Stomach (tissue), 9 donors: Measurements from ENCODE around the gene SOST. TPM values are rescaled to one million over a fixed set of nuclear protein-coding genes. Genes with fewer than 3 reads are reported as not detected.

Experiments
- DNase-seq, 2 donors: peaks; one replicate each; pipeline versions ENCODE4 v3.0.0 to v3.0.0-alpha.2; 2013 to 2019
- H3K27ac ChIP-seq, 5 donors: fragments of 200-600 bp in 4 of 5; sonication (generic) in 4 of 5; one replicate each; pipeline ENCODE4 v1.5.1; 2013 to 2019; ENCODE audit warnings: mild to moderate bottlenecking in 1 of 5, moderate library complexity in 1 of 5
- H3K27me3 ChIP-seq, 3 donors: fragments of 200-600 bp; sonication (generic); one replicate each; pipeline ENCODE4 v1.5.1; 2017 to 2019; ENCODE audit warnings: mixed run types in 1 of 3
- H3K36me3 ChIP-seq, 4 donors: fragments of 200-600 bp; sonication (generic); 1 replicate in 3 of 4; 2 replicates in 1 of 4; pipeline ENCODE4 v1.5.1; 2016 to 2019
- H3K4me1 ChIP-seq, 4 donors: fragments of 200-600 bp; sonication (generic); one replicate each; pipeline ENCODE4 v1.5.1; 2016 to 2019
- H3K4me3 ChIP-seq, 4 donors: fragments of 200-600 bp; sonication (generic) in 3 of 4; one replicate each; pipeline ENCODE4 v1.5.1; 2016 to 2019; ENCODE audit warnings: mild to moderate bottlenecking in 1 of 4
- H3K9me3 ChIP-seq, 4 donors: fragments of 200-600 bp; sonication (generic); one replicate each; pipeline ENCODE4 v1.5.1; 2016 to 2019
- EP300 ChIP-seq: sonication (generic); formaldehyde crosslinking; IDR thresholded peaks from one replicate; pipeline ENCODE4 v1.6.1; 2017; ENCODE audit warnings: antibody characterized with exemption
- POLR2A ChIP-seq, 4 donors: fragments of 450-650 bp; IDR thresholded peaks; one replicate each; pipeline ENCODE4 v1.6.1; 2016; ENCODE audit warnings: antibody characterized with exemption in 4 of 4, control low read depth in 2 of 4, mild to moderate bottlenecking in 1 of 4, moderate library complexity in 1 of 4
- POLR2AphosphoS5 ChIP-seq, 3 donors: sonication (generic); formaldehyde crosslinking; IDR thresholded peaks; one replicate each; pipeline ENCODE4 v1.6.1; 2016; ENCODE audit warnings: antibody characterized with exemption in 3 of 3
- WGBS, 5 donors: extraction: QIAGEN DNeasy Blood & Tissue Kit in 3 of 5; methylation state at CpG; one replicate each; pipeline versions ENCODE4 v1.1.5 to v1.1.7; 2013 to 2018; 5-methylcytosine and 5-hydroxymethylcytosine counted together
- intact Hi-C: fragments of 100-400 bp; cut with DNase I; formaldehyde crosslinking; loops from one replicate; pipeline ENCODE4 v1.15.1; 2023; ENCODE audit warnings: low total_unique reads
- polyA plus RNA-seq, 3 donors: library from polyadenylated mRNA; stranded (reverse); fragments of 200-250 nt; gene quantifications; one replicate each; pipeline ENCODE4 v1.2.3, GENCODE V29; 2013
- total RNA-seq, 5 donors: library from RNA; depleted of rRNA; stranded (reverse); fragments of >200 nt; gene quantifications; one replicate each; pipeline versions ENCODE4 v1.1.0 to v1.2.3, GENCODE V29; 2014 to 2016
- TF ChIP-seq, protein P1 (sequence below), 7 experiments: fragments of 450-650 bp in 4 of 7; fragments of 200-600 bp in 3 of 7; sonication (generic) in 3 of 7; IDR thresholded peaks; one replicate each; pipeline ENCODE4 v1.5.1; 2016 to 2019; ENCODE audit warnings: antibody characterized with exemption in 7 of 7, control low read depth in 2 of 7, mild to moderate bottlenecking in 1 of 7
- donor health status: healthy with polysubstance abuse.
- donor health status: Bipolar disorder and iron deficiency.
- donor health status: healthy.

Gene SOST
- total and polyA plus RNA-seq, 8 donors, result not detected

DNA sequence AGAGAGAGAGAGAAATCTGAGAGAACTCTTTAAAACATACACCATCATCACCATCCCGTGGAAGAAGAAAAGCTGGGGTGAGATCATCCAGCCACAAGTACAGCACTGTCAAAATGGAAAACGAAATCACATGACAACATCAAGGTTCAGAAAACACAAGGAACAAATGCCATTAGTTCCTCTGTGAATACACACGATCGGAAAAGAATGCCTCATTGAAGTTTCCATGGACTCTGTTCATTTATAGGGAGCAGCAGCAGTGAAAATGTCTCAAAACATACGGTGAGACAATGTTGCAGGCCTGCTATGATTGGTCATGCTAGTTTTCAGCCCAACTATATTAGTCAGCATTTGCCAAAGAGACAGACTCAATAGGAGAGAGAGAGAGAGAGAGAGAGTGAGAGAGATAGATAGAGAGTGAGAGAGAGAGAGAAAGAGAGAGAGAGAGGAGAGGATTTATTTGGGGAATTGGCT lies 26.1 kb upstream of the SOST start:
- intact Hi-C loops, result no loop called here
- 70 to 79% (median 71%) methylated on average over 5 of the region's 5 CpGs for WGBS, 5 donors

GRCh38 chr17:43784068-43784467 lies 25.5 kb upstream of the SOST start:
- no peak for TF ChIP-seq POLR2AphosphoS5 (IDR thresholded peaks at IDR 0.05)
- TF ChIP-seq, protein P1, sequence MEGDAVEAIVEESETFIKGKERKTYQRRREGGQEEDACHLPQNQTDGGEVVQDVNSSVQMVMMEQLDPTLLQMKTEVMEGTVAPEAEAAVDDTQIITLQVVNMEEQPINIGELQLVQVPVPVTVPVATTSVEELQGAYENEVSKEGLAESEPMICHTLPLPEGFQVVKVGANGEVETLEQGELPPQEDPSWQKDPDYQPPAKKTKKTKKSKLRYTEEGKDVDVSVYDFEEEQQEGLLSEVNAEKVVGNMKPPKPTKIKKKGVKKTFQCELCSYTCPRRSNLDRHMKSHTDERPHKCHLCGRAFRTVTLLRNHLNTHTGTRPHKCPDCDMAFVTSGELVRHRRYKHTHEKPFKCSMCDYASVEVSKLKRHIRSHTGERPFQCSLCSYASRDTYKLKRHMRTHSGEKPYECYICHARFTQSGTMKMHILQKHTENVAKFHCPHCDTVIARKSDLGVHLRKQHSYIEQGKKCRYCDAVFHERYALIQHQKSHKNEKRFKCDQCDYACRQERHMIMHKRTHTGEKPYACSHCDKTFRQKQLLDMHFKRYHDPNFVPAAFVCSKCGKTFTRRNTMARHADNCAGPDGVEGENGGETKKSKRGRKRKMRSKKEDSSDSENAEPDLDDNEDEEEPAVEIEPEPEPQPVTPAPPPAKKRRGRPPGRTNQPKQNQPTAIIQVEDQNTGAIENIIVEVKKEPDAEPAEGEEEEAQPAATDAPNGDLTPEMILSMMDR (IDR thresholded peaks at IDR 0.05), result no peak
- no peak for TF ChIP-seq EP300
- TF ChIP-seq POLR2A (IDR thresholded peaks at IDR 0.05), result no peak
- Histone ChIP-seq H3K27ac (no peak overlapping the region), H3K36me3 (no peaks in the 10 kb centered on the region), H3K4me1 (peaks cover 12 to 16% (median 14%) of the 10 kb centered on the region in 4 donors), H3K27me3 (no peaks in the 10 kb centered on the region), H3K9me3 (no peaks in the 10 kb centered on the region), H3K4me3 (no peak overlapping the region)
- intact Hi-C loops, result no loop called here
- whole genome bisulfite sequencing, 5 donors, result 72 to 84% (median 79%) methylated on average over 2 of the region's 2 CpGs
- DNase-seq, result no peak

More for the DNA sequence above, 26.1 kb upstream of the SOST start:
- Histone ChIP-seq H3K27me3 (no peaks in the 10 kb centered on the region), H3K9me3 (no peaks in the 10 kb centered on the region), H3K4me3 (no peak overlapping the region), H3K27ac (no peak overlapping the region), H3K36me3 (no peaks in the 10 kb centered on the region), H3K4me1 (peaks cover 6 to 10% (median 9%) of the 10 kb centered on the region in 4 donors)
- DNase-seq, result no peak
- TF ChIP-seq EP300 (no peak), POLR2A (IDR thresholded peaks at IDR 0.05) (no peak), POLR2AphosphoS5 (IDR thresholded peaks at IDR 0.05) (no peak)
- TF ChIP-seq, protein P1 (IDR thresholded peaks at IDR 0.05), result no peak

GRCh38 chr17:43782913-43783680 lies 24.5 kb upstream of the SOST start:
- no peaks in the 10 kb centered on the region for H3K27me3 ChIP-seq
- H3K36me3 ChIP-seq, result no peaks in the 10 kb centered on the region
- intact Hi-C loops, result no loop called here
- 83 to 90% (median 85%) methylated on average over 15 of the region's 15 CpGs for WGBS, 5 donors
- peaks cover 15 to 17% (median 15%) of the 10 kb centered on the region in 4 donors for H3K4me1 ChIP-seq
- no peak for DNase-seq
- no peaks in the 10 kb centered on the region for H3K9me3 ChIP-seq
- no peak overlapping the region for H3K4me3 ChIP-seq
- TF ChIP-seq, protein P1 (IDR thresholded peaks at IDR 0.05), result no peak
- no peak for TF ChIP-seq POLR2A (IDR thresholded peaks at IDR 0.05)
- TF ChIP-seq EP300, result no peak
- TF ChIP-seq POLR2AphosphoS5 (IDR thresholded peaks at IDR 0.05), result no peak
- H3K27ac ChIP-seq, result no peak overlapping the region

DNA sequence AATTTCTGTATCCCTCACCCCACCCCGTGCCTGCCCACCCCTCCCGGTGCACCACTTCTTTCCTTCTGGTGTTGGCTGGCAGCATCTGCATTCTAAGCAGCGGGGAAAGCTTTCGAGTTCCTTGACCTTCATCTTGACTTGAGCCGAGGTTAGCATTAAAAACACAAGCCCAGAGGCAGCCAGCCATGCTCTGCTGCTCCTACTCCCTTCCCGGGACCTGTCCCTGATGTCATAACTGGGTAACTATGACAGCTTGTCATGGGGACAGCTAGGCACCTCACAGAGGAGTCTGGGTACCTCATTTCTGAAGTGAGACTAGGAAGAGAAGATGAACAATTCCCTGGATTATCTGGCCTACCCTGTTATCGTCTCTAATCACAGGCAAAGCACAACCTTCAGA lies 21.5 kb upstream of the SOST start, which contains the start of gene CFAP97D1:
Gene CFAP97D1 (plus strand): TSS at position 301 of the 400 bp plus-strand sequence. CDS start 28 bp downstream, at position 329.
- Histone ChIP-seq H3K9me3 (no peaks in the 10 kb centered on the region), H3K4me3 (peak within 1 kb of the TSS; percentile 68 to 96 (median 82)), H3K27me3 (no peaks in the 10 kb centered on the region), H3K27ac (peak within 1 kb of the TSS in 4 of 5 donors; percentile 99 to 100 (median 99)), H3K4me1 (peaks cover 36 to 45% (median 40%) of the 10 kb centered on the region in 4 donors), H3K36me3 (peaks cover 0 to 16% (median 8%) of the 10 kb centered on the region in 4 donors)
- TF ChIP-seq POLR2A (IDR thresholded peaks at IDR 0.05) (no peak), EP300 (no peak), POLR2AphosphoS5 (IDR thresholded peaks at IDR 0.05) (no peak)
- TF ChIP-seq, protein P1 (IDR thresholded peaks at IDR 0.05), result no peak
- DNase-seq, result no peak
- 19 to 41% (median 34%) methylated on average over 7 of the region's 7 CpGs for WGBS, 5 donors
- intact Hi-C loops, result no loop called here
